NCI-H1436 (cell line): Measurements from ENCODE around the gene SLC51A.

ENCODE experiments used
- DNase-seq: peaks from one replicate; lab custom pipeline; 2025; lab: John Stamatoyannopoulos, UW

The SLC51A gene

DNA sequence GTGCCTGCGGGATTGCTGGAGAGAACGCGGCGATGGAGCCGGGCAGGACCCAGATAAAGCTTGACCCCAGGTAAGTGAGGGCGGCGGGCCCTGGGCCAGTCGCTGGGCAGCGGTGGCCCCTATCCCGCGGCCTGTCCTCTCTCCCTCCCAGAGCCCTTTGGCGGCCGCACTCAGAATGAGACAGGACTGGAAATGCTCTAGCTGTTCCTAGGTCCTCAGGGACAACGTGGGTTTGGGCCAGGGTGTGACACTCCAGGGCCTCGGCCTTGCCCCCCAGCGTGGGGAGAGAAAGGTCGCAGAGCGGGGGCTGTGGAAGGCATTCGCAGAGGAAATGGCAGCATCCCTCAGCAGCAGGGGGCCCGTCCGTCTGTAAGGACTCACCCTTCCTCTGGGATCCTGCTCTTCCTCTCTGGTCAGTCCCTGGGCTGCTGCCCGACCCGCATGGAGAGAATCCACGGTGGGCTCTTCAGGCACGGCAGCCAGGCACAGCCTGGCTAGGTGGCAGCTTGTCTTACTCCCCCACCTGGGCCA, 412 bp downstream of the SLC51A start:
- no peak for DNase-seq

DNA sequence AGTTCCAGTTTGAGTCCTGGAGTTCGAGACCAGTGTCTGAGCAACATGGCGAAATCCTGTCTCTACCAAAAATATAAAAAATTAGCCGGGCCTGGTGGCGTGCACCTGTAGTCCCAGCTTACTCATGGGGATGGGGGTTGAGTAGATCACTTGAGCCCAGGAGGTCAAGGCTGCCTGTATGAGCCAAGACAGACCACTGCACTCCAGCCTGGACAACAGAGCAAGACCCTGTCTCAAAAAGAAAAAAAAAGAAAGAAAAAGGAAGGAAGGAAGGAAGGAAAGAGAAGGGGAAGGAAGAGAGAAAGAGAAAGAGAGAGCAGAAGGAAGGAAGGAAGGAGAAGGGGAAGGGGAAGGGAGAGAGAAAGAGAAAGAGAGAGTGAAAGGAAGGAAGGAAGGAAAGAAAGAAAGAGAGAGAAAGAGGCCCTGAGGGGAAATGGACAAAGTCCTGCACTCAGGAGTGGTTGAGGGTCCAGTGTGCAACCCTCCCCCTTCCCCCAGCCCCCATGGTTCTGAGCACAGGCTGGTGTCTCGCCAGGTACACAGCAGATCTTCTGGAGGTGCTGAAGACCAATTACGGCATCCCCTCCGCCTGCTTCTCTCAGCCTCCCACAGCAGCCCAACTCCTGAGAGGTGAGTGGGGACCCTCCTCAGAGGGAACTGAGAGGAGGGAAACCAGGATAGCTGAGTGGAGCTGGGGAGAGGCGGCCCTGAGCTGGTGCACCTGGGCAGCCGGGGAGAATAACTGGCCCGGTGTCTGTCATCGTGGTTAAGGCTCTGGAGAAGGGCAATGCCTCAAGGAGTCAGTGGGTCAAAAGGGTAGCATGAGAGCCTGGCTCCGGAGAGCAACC, 1.2 kb downstream of the SLC51A start:
- no peak for DNase-seq

DNA sequence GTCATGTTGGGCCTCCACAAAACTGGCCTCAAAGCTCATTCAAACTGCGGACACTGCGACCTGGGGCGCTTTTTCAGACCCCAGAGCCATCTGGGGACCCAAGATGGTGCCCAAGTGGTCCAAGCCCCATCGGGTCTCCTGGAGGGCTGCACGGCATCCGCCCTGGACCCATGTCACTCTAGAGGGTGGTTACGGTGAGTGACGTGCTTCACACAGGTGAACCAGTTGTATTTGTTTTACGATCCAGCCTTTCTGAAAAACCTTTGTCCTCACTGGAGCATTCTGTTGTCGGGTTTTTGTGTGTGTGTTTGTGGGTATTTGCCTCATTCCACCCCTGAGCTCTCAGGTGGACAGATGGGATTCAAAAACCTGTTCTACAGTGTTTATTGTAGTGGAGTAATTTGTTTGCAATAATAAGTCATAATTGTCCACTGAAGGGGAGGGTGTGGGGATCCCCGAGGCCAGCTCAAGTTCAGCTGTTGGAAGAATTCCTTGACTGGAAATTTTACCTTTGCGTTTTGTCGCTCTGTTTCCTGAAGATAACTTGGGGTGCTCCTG, 1.9 kb downstream of the SLC51A start:
- no peak for DNase-seq

DNA sequence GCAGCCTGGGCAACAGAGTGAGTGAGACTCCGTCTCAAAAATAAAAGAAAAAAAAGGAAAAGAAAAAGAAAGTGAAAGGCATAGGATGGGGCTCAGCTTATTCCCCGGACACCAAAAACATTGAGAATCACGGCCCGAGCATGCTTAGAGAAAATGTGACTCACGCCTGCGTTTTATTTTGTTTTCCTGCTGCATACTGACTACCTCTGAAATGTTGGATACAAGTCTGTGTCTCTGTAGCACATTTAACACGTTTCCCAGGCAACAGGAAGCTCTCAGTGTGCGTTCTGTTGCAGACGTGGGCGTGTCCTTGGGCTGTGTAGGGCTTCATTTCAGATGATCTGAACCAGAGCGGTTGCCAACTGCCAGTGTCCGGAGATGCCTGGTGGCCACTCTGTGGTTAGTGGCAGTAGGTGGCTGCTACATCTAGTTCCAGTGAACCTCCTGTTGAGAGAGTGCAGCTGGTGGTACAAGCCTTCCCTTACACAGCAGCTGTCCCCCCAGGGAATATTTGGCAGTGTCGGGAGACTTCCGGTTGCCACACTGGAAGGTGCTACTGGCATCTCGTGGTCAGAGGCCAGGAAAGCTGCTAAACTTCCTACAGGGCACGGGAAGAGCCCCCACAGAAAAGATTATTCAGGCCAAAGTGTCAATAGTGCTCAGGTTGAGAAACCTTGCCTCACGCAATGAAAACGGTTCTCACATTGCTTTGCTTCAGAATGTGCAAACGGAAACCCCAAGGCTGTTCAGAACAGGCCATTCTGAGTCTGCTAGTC, 3.0 kb downstream of the SLC51A start:
- peak; percentile 83 for DNase-seq

DNA sequence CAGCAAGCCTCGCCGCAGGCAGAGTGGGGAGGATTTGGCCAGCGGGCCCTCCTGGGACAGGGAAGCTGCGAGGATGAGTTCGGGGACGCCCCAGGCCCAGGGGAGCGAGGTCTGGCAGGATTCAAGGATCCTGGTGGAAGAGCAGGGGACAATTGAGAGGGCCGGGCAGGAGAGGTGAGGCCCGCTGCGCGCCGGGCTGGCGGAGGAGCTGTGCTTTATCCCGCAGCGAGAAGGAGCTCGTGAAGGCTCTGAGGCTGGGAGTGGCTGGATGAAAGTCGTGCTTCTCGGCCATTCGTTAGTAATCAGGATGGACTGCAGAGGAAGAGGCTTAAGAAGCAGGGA, 3.6 kb downstream of the SLC51A start:
- no peak for DNase-seq

DNA sequence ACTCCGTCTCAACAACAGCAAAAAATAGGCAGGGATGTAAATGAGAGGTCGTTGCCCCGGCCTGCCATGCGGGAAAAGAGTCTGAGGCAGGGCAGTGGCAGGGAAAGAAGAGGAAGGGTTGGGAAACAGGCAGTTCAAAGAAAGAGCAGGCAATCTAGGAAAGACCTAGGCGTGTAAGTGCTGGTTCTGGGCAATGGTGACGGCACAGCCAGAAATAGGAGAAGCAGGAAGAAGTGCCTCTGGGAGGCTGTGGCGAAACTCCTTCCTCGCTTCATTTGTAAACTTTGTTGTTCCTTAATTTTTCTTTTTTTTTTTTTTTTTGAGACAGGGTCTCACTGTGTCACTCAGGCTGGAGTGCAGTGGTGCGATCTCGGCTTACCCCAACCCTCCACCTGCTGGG, 4.3 kb downstream of the SLC51A start:
- no peak for DNase-seq

DNA sequence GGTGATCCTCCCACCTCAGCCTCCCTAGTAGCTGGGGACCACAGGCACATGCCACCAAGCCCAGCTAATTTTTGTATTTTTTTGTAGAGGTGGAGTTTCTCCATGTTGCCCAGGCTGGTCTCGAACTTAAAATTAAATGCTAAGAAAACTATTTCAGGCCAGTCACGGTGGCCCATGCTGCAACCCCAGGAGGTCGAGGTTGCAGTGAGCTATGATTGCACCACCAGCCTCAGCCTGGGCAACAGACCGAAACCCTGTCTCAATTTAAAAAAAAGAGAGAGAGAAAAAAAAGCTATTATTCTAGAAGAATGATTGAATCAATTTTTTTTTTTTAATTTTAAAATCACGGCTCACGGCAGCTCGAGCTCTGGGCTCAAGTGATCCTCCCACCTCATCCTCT, 4.7 kb downstream of the SLC51A start:
- DNase-seq: no peak

DNA sequence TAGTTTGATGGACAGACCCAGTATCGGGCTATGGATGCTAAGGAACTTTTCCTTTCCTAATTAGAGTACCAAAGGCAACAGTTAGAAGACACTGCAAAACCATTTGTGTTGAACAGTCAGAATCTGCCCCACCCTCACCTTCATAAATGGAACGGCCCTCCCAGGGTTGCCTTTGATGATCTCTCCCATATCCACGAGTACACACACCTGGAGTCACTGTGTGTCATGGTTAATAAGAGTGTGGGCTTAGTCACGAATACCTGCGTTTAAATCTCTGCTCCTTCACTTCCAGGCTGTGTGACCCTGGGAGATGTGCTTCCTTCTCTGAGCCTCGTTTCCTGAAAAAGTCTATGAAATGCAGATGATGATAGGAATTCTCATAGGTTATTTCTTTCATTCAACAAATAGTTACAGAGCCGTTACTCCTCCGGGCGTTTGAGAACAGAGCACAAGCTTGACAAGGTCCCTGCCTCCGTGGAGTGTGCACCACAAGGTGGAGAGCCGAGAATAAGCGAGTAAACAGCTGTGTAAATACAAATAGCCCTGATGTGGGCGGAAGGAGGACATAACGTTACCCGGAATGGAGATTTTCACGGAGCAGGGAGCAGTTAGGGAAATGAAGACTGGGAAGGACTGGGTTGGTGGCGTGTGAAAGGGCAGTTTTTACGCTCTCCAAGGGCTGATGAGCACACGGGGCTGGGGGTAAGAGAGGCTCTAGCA, 6.7 kb downstream of the SLC51A start:
- no peak for DNase-seq

DNA sequence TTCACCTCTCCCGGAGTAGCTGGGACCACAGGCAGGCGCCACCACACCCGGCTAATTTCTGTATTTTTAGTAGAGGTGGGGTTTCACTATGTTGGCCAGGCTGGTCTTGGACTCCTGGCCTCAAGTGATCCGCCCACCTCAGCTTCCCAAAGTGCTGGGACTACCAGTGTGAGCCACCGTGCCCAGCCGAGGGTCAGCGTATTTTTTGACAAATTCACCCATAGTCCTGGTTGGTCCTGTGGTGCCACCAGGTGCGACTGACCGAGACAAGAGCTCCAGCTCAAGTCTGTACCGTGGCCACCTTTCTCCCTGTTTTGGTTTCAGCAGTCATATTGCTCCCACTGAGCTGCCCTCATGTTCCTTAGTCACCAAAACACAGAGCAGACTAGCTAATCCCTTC, 8.8 kb downstream of the SLC51A start:
- DNase-seq: no peak

DNA sequence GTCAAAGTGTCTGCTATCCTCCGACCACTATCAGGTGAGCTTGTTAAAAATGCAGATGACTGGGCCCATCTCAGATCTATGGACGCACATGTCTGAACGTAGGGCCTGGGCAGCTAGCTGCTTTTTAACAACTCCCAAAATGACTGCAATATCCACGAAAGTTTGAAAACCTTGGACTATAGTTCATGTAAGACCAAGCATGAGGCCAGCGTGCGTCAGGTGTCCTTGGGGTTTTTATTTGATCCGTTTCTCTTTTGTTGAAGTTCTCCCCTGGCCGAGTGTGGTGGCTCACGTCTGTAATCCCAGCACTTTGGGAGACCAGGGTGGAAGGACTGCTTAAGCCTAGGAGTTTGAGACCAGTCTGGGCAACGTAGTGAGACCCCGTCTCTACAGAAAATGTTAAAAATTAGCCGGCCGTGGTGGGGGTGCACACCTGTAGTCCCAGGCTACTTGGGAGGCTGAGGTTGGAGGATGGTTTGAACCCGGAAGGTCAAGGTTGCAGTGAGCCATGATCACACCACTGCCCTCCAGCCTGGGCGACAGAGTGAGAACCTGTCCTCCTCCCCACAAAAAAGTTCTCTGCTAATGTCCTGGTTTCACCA, 9.5 kb downstream of the SLC51A start:
- DNase-seq: no peak

DNA sequence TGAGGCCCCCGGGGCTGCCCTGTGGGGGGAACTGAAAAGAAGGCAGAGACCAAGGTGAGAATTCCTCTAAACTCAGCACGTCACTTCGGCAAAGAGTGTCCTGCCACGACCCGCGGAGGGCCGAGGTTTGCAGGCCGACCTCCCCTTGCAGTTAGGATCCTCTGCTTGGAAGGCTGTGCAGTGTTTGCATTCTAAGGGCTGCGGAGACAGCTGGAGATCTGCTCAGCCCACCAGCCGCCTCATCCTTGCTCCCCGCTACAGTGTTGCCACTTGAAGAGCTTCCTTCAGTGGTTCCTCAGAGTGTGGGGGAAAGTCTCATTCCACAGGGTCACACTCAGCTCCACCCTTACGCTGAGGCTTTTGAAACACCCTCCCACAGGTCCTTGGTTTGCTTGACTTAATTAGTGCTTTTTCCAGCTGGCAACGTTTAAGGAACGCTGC, 10.8 kb downstream of the SLC51A start:
- DNase-seq: no peak

DNA sequence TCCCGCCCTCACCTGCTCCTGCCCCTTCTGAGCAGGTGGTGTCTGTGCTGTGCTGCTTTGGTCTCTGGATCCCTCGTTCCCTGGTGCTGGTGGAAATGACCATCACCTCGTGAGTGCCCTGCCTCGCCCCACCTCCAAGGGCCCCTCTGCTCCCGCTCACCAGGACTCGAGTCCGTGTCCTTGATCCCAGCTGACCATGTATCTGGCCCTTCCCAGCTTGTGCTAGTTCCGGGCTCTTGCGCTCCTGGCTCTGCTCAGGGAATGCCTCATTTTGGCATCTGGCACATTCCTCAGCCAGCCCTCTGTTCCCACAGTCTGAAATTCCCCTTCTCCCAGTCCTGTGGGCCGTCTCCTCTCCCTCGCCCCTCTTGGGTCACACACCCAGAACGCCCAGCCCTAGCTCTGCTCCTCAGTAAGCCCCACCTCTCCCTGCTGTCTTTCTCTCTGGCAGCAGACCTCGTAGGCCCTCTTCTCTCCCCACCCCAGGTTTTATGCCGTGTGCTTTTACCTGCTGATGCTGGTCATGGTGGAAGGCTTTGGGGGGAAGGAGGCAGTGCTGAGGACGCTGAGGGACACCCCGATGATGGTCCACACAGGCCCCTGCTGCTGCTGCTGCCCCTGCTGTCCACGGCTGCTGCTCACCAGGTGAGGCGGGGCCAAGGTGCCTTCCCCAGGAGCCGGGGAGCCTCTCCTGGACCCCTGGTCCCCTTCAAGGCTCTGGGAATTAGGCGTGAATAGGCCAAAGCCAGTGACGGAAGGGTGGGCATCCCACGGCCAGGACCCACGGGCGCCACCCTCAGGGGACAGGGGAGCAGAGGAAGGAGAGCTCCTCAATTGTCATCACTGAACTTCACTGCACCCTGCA, 11.5 kb downstream of the SLC51A start:
- DNase-seq: no peak

DNA sequence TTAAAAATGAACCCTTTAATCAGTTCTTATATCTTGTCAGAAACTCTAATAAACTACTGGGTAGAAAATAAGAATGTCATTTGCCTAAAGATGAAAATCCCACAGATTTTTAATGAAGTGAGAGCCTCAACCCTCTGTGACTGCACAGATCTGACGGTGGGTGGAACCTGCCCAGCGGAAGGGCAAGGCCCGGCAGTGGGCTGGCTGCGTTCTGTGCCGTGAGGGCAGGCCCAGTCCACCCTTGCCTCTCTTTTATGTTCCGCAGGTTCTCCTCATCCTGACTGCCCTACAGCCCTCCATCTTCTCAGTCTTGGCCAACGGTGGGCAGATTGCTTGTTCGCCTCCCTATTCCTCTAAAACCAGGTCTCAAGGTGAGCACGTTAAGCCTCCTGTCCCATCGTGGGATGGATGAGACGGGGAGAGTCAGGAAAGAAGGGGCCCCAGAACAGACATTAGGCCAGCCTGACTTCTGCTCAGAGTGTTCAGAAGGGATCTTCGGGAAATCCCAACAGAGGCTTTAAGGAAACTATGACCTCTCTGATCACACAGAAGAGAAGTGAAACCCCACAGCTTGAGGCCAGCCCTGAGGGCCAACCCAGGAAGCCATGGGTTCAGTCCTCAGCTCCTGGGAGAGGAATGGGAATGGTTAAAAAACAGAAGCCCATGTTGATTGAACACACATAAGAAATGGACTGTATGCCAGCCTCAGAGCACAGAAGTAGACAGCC, 16.0 kb downstream of the SLC51A start:
- no peak for DNase-seq

DNA sequence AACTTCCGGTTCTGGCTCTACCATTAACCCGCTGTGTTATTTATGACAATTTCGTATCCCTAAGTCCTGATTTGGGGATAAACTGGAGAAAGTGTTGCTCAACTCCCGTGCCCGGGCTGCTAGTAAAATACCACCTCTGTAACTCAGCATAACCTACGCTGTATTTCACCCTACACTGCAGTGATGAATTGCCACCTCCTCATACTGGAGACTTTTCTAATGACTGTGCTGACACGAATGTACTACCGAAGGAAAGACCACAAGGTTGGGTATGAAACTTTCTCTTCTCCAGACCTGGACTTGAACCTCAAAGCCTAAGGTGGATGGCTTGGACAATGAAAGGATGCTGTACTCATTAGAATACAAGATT, 16.5 kb downstream of the SLC51A start:
- no peak for DNase-seq

DNA sequence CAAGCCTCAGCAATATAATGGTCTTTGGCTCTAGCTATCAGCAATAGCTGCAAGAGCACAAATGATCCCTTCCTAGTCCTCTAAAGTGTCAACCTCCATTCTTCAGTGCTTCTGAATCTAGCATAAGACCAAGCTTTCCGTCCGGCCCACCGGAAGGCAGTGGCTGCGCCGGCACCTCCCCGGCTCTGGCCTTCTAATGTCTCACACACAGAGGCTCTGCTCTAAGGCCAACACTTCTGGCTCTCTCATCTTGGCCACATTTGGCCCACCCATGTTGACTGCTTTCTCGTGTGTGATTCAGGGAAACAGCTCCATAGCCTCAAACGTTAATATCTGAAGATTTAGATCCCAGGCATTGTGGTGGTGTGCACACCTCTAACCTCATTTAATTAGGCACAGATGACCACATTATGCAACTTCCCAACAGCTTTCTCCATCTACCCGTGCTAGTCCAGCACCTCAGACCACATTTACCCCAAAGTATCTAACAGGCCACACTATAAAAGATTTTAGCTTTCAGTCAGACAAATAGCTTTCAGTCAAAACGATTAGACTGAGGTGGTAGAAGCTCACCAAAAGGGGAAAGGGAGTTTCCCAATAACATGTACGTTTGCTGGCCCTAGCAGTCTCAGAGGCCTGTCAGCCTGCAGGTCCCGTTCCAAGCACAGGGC, 19.3 kb downstream of the SLC51A start:
- no peak for DNase-seq

DNA sequence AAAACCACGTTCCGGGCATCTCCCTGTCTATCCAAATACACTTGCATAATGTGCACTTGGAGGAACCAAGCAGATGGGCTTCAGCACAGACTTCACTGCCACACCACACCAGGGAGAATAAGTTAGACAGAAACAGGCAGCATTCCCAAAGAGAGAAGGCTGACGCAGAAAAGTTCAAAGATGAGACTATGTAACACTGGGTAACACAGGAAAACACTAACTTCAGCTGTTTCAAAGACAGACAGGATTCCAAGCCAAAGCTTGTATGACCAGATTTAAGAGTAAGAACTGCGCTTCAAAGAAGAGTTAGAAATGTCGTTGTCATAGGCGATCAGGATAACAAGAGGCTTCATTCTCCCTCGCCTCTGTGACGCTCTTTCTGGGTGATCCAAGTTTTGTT, 19.9 kb downstream of the SLC51A start:
- no peak for DNase-seq

DNA sequence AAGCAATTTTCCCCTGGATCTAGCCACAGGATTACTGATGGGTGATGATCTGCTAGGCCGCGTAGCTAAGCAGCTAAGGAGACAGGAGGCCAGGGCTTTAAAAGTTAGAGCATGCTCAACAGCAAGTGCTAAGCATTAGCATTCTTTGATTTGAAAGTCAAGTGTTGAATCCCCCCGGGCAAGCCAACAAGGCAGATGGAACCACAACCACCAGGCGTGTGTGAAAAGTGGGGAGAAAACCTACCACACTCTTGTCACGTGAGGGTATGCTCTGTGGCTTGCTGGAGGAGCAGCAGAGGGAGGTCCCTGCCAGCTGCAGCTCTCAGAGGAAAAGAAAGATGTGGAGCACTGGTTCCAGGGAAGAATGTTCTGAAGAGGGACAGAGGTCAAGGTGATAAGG, 20.9 kb downstream of the SLC51A start:
- no peak for DNase-seq

DNA sequence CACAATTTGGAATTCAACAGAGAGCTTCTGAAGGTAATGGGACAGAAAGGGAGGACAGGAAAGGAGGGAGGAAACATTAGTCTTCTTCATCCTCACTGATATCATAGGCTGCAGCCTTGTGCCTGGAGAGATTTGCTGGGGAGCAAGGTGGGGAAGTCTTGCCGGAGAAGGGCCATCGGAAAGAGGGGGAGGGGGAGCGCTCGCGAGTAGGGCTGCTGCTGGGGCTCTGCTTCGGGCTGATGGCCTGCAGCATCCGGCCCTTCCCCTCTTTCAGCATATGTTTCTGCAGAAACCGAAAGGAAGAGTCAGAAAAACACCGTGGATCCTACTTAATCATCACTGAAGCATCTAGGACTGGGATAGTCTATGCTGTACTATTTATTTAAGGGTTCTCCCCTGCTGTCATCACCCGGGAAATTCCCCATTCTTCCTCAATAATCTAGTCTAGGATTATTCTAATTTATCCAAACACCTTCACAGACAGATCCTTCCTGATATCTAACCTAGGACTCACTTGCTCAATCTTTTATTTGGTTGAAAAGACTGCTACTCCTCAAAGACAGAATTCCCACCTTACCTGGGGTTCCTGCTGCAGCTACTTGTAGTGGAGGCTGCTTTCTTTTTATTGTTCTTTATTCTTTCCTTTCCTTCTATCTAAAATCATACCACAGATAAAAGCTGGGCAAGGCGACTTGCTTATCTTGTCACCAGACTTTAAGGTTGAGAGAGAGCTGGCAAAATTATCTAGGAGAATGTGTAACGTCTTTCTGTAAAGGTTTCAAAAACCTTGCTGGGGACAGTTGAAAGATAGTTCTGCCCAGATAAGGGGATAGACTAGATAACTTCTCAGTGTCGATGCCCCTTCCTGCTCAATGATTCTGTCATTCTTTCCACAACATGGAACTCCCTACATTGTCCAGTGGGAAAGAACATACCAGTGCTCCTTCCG, 22.6 kb downstream of the SLC51A start:
- no peak for DNase-seq

DNA sequence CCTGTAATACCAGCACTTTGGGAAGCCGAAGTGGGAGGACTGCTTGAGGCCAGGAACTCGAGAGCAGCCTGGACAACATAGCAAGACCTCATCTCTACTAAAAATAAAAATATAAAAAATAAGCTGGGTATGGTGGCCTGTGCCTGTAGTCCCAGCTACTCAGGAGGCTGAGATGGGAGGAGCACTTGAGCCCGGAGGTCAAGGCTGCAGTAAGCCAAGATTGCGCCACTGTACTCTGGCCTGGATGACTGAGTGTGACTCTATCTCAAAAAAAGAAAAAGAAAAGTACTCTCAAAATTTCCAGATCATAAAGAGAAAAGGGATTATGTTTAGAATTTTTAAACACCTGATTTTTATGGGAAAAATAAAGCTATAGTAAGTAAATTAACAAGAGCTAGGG, 24.1 kb downstream of the SLC51A start:
- DNase-seq: no peak
